Endothelial cell (in vitro differentiated cells): ENCODE results near the gene MEIS1. TPM values are rescaled to one million over a fixed set of nuclear protein-coding genes. Genes with fewer than 3 reads are reported as not detected.

Experiments used
- DNase-seq: peaks from one replicate; pipeline ENCODE4 v3.0.0; 2021; ENCODE audit warnings: low spot score
- H3K27ac Mint-ChIP-seq: one replicate; pipeline ENCODE4 v1.8.0; 2021; ENCODE audit warnings: mixed read lengths, inconsistent platforms; ENCODE audit not compliant: unreplicated experiment
- H3K27me3 Mint-ChIP-seq: one replicate; pipeline ENCODE4 v1.8.0; 2021; ENCODE audit warnings: mild to moderate bottlenecking, moderate library complexity, mixed read lengths, inconsistent platforms; ENCODE audit not compliant: unreplicated experiment
- H3K36me3 Mint-ChIP-seq: one replicate; pipeline ENCODE4 v1.8.0; 2021; ENCODE audit warnings: mild to moderate bottlenecking, low read depth, mixed read lengths, inconsistent platforms; ENCODE audit not compliant: unreplicated experiment
- H3K4me1 Mint-ChIP-seq: one replicate; pipeline ENCODE4 v1.8.0; 2021; ENCODE audit warnings: mild to moderate bottlenecking, mixed read lengths, inconsistent platforms; ENCODE audit not compliant: unreplicated experiment
- H3K4me3 Mint-ChIP-seq: one replicate; pipeline ENCODE4 v1.8.0; 2021; ENCODE audit warnings: mild to moderate bottlenecking, mixed read lengths, inconsistent platforms; ENCODE audit not compliant: unreplicated experiment
- H3K9me3 Mint-ChIP-seq: one replicate; pipeline ENCODE4 v1.8.0; 2021; ENCODE audit warnings: mixed read lengths, inconsistent platforms; ENCODE audit not compliant: unreplicated experiment
- total RNA-seq: library from RNA; stranded (reverse); fragmentation: NEBNext Ultra II Directional; extraction: Animal tissue kit (Norgen Biotek cat#: 25700); gene quantifications from one replicate; pipeline ENCODE4 v1.2.1, GENCODE V29; 2021; ENCODE audit not compliant: unreplicated experiment
- TF ChIP-seq, protein P1 (sequence below): fragments of 200-600 bp; sonication (generic); IDR thresholded peaks from one replicate; pipeline ENCODE4 v1.5.0; 2021; ENCODE audit warnings: antibody characterized with exemption; ENCODE audit not compliant: unreplicated experiment

MEIS1 gene
- total RNA-seq, 1 donor from 2014 or later: 13.3 TPM

GRCh38 chr2:66456183-66457041, 21.5 kb downstream of the MEIS1 start:
- no peak overlapping the region for H3K4me3 Mint-ChIP-seq
- no peaks in the 10 kb centered on the region for H3K4me1 Mint-ChIP-seq
- no peak overlapping the region for H3K27ac Mint-ChIP-seq
- no peaks in the 10 kb centered on the region for H3K27me3 Mint-ChIP-seq
- H3K9me3 Mint-ChIP-seq: no peaks in the 10 kb centered on the region
- no peaks in the 10 kb centered on the region for H3K36me3 Mint-ChIP-seq
- TF ChIP-seq, protein P1, sequence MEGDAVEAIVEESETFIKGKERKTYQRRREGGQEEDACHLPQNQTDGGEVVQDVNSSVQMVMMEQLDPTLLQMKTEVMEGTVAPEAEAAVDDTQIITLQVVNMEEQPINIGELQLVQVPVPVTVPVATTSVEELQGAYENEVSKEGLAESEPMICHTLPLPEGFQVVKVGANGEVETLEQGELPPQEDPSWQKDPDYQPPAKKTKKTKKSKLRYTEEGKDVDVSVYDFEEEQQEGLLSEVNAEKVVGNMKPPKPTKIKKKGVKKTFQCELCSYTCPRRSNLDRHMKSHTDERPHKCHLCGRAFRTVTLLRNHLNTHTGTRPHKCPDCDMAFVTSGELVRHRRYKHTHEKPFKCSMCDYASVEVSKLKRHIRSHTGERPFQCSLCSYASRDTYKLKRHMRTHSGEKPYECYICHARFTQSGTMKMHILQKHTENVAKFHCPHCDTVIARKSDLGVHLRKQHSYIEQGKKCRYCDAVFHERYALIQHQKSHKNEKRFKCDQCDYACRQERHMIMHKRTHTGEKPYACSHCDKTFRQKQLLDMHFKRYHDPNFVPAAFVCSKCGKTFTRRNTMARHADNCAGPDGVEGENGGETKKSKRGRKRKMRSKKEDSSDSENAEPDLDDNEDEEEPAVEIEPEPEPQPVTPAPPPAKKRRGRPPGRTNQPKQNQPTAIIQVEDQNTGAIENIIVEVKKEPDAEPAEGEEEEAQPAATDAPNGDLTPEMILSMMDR: no peak
- DNase-seq: no peak

DNA sequence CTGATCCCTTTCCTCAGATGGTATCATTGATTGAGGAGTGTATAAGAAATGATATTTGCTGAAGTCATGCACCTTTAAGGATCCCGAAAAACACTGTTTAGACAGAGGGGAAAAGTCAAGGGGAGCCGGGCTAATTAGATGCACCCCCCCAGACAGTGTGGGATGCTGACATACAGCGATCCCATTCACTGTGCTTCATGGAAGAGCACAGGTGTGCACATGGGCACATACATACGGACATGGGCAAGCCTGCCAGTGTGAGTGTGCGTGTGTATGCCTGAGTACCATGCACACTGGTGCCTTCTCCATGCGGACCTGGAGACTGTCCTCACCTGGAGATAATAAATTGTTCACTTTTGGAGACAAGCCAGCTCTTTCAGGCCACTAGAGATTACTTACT, 22.6 kb downstream of the MEIS1 start:
- H3K27me3 Mint-ChIP-seq: no peaks in the 10 kb centered on the region
- no peak overlapping the region for H3K27ac Mint-ChIP-seq
- H3K4me1 Mint-ChIP-seq: no peaks in the 10 kb centered on the region
- TF ChIP-seq, protein P1: no peak
- H3K9me3 Mint-ChIP-seq: no peaks in the 10 kb centered on the region
- no peak for DNase-seq
- H3K4me3 Mint-ChIP-seq: no peak overlapping the region
- no peaks in the 10 kb centered on the region for H3K36me3 Mint-ChIP-seq

GRCh38 chr2:66460031-66460430, 25.1 kb downstream of the MEIS1 start:
- TF ChIP-seq, protein P1: no peak
- H3K4me1 Mint-ChIP-seq: no peaks in the 10 kb centered on the region
- DNase-seq: no peak
- no peaks in the 10 kb centered on the region for H3K9me3 Mint-ChIP-seq
- H3K27ac Mint-ChIP-seq: no peak overlapping the region
- no peaks in the 10 kb centered on the region for H3K36me3 Mint-ChIP-seq
- no peak overlapping the region for H3K4me3 Mint-ChIP-seq
- no peaks in the 10 kb centered on the region for H3K27me3 Mint-ChIP-seq

DNA sequence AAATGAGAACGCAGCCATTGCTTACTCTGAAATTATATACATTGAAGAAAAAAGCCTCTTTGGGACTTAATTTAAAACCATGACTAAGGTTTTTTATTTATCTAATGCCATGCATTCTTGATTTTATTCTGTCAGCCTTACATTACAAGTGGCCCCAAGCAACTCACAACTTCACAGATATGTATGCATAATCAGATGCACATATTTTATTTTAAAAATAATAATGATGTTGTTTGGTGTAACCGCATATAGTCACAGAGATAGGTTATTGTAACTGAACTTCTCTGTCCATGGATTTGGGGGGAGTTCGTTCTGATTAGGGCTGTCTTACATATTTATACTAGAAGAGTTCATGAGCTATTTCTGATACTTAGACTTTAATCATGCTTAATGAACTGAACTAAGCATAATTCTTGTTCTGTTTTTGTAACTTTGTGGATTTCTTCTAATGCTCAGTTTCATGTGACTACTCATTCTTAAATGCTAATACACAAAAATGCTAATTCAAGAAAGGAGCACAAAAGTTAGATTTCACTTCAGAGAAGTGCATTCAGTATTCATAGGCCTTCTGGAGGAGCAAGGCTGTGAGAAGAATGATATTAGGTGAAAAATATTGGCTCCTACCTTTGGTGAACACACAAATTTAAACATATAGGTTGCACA, 26.2 kb downstream of the MEIS1 start:
- Mint-ChIP-seq H3K36me3 (no peaks in the 10 kb centered on the region), H3K9me3 (no peaks in the 10 kb centered on the region), H3K4me1 (no peaks in the 10 kb centered on the region), H3K27ac (no peak overlapping the region), H3K4me3 (no peak overlapping the region), H3K27me3 (no peaks in the 10 kb centered on the region)
- TF ChIP-seq, protein P1: no peak
- no peak for DNase-seq
